ENCODE results near the gene CHRDL2. TPM values are rescaled to one million over a fixed set of nuclear protein-coding genes. Genes with fewer than 3 reads are reported as not detected.

Gene CHRDL2
- total RNA-seq, 1 donor from 2014 or later, result not detected

DNA sequence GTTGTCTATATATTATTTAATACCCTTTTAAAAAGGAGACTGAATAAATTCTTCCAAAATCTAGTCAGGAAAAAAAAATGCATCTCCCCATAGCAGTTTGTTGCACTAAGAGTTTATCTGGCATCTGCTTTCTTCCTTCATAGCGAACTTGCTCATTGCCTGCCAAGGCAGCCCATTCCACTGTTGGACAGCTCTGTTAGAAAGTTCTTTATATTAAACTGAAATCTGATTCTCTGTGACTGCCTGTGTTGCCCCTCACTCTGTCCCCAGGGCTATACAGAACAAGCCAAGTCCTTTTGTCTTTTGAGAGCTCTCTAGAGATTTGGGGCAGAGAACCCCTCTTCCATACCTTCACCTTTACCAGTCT is 3.3 kb upstream of the CHRDL2 start:
- no peak for DNase-seq
- Mint-ChIP-seq H3K4me1 (peaks cover 14% of the 10 kb centered on the region), H3K36me3 (ENCODE audit: low read depth) (no peaks in the 10 kb centered on the region), H3K27ac (no peak overlapping the region), H3K9me3 (no peaks in the 10 kb centered on the region), H3K27me3 (peaks cover 63% of the 10 kb centered on the region), H3K4me3 (no peak overlapping the region)
- intact Hi-C loops (cut with micrococcal nuclease), result no loop called here
- POLR2A ChIA-PET, result no interaction called here
- CTCF ChIA-PET, result interaction anchor here (0.8 kb wide), 1 partner anchor 9 kb away, joined by 3 read pairs; no protein-coding TSS in a partner anchor
- TF ChIP-seq, protein P1, sequence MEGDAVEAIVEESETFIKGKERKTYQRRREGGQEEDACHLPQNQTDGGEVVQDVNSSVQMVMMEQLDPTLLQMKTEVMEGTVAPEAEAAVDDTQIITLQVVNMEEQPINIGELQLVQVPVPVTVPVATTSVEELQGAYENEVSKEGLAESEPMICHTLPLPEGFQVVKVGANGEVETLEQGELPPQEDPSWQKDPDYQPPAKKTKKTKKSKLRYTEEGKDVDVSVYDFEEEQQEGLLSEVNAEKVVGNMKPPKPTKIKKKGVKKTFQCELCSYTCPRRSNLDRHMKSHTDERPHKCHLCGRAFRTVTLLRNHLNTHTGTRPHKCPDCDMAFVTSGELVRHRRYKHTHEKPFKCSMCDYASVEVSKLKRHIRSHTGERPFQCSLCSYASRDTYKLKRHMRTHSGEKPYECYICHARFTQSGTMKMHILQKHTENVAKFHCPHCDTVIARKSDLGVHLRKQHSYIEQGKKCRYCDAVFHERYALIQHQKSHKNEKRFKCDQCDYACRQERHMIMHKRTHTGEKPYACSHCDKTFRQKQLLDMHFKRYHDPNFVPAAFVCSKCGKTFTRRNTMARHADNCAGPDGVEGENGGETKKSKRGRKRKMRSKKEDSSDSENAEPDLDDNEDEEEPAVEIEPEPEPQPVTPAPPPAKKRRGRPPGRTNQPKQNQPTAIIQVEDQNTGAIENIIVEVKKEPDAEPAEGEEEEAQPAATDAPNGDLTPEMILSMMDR (IDR thresholded peaks at IDR 0.05), result no peak
- no peak for ATAC-seq (ENCODE audit: low read depth)

DNA sequence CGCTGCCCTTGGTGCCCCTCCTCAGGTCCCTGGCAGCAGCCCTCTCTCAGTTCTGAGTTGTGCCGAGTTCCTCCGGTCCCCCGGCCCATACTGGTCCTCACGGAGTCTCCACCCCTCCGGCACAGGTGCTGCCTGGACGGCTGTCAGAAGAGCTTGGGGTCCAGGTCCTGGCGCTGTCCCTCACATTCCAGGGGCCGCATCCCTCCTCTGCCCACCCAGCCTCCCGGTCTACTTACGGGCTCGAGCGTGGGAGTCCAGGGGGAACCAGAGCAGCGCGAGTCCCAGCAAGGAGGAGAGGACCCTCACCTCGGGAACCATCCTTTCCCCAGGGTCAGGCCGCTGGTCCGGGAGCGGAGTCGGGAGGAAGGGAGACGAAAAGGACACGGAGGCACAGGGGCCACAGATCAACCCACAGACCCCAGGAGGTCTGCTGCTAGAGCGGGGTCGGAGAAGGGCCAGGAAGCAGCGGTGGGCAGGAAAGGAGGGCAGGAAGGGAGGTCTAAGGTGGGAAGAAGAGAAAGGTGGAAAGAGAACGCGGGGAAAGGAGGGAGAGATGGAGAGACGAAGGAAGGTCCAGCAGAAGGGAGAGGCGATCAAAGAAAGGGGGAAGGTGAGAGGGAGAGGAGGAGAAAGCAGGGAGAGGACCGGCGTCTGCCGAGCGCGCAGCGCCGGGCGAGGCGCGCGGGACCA is 510 bp downstream of the CHRDL2 start:
- CTCF ChIA-PET, result no interaction called here
- Mint-ChIP-seq H3K27me3 (peaks cover 56% of the 10 kb centered on the region), H3K36me3 (ENCODE audit: low read depth) (no peaks in the 10 kb centered on the region), H3K4me3 (peak overlapping the region; percentile 15), H3K27ac (no peak overlapping the region), H3K4me1 (peaks cover 12% of the 10 kb centered on the region), H3K9me3 (no peaks in the 10 kb centered on the region)
- ATAC-seq (ENCODE audit: low read depth) (no peak), DNase-seq (no peak)
- POLR2A ChIA-PET, result no interaction called here
- intact Hi-C loops (cut with micrococcal nuclease), result no loop called here
- TF ChIP-seq, protein P1 (IDR thresholded peaks at IDR 0.05), result no peak

DNA sequence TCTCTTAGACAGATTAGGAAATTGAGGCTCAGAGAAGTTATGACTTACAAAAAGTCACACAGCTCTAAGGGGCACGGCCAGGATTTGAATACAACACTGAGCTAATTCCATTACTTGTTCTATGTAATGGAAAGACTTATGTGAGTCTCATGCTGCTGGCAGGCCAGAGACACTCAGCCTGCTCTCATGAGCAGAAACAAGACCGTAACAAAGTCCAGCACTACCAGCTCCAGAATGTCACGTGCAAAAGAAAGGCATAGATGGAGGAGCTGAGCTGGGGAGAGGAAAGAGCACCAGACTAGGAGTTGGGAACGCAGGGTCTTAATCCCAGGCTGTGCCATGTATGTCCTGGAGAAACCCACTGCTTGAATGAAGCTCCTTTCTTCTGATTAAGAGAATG is 1.8 kb downstream of the CHRDL2 start:
- H3K36me3 Mint-ChIP-seq (ENCODE audit: low read depth), result no peaks in the 10 kb centered on the region
- CTCF ChIA-PET, result interaction anchor here (1.5 to 2.4 kb wide), 2 partner anchors 10 to 27 kb away, joined by 4 to 6 read pairs; no protein-coding TSS in a partner anchor
- POLR2A ChIA-PET, result no interaction called here
- DNase-seq, result no peak
- no peak for ATAC-seq (ENCODE audit: low read depth)
- intact Hi-C loops (cut with micrococcal nuclease), result loop anchor here (5.0 kb wide), 1 partner anchor 277 kb away; no protein-coding TSS in a partner anchor
- H3K27ac Mint-ChIP-seq, result no peak overlapping the region
- peaks cover 12% of the 10 kb centered on the region for H3K4me1 Mint-ChIP-seq
- TF ChIP-seq, protein P1 (IDR thresholded peaks at IDR 0.05), result no peak
- H3K9me3 Mint-ChIP-seq, result no peaks in the 10 kb centered on the region
- H3K4me3 Mint-ChIP-seq, result no peak overlapping the region
- peaks cover 58% of the 10 kb centered on the region for H3K27me3 Mint-ChIP-seq

DNA sequence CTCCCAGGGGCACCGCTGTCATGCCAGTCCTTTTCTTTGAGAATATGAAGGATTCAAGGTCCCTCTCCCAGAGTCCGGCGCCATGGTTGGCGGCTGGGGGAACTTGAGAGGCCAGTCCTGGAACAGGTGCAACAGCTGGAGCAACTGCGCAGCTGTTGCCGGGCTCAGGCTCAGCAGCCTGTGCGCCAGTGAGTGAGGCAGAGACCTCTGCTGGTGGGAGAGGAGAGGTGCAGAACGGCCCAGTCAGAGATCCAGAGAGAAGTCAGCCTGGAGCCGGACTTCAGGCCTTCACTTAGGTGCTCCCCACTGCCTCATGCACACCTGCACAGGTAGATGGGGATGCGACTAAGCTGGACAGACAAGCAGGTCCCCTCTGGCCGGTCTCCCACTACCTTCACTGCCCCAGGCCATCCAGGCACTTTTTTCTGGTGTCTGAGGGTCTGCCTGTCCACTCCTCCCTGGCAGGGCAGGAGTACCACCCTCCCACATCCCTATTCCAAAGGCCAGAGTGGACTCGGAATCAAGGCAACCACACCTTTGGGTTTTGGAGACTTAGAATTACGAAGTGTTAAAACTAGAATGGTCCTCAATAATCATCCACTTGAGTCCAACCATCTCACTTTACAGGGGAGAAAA is 4.6 kb downstream of the CHRDL2 start:
- ChIA-PET CTCF (interaction anchor here (1.0 to 2.6 kb wide), 5 partner anchors 12 to 273 kb away, joined by 3 to 25 read pairs (median 3); no protein-coding TSS in a partner anchor), POLR2A (no interaction called here)
- peaks cover 41% of the 10 kb centered on the region for H3K27me3 Mint-ChIP-seq
- intact Hi-C loops (cut with micrococcal nuclease), result loop anchor here (1.0 to 5.0 kb wide), 3 partner anchors 24 to 472 kb away; no protein-coding TSS in a partner anchor
- DNase-seq, result peak; percentile 31
- no peak overlapping the region for H3K27ac Mint-ChIP-seq
- no peaks in the 10 kb centered on the region for H3K36me3 Mint-ChIP-seq (ENCODE audit: low read depth)
- peak; percentile 97 for ATAC-seq (ENCODE audit: low read depth)
- H3K4me1 Mint-ChIP-seq, result peaks cover 8% of the 10 kb centered on the region
- H3K4me3 Mint-ChIP-seq, result no peak overlapping the region
- H3K9me3 Mint-ChIP-seq, result no peaks in the 10 kb centered on the region
- TF ChIP-seq, protein P1 (IDR thresholded peaks at IDR 0.05), result peak; percentile 81

DNA sequence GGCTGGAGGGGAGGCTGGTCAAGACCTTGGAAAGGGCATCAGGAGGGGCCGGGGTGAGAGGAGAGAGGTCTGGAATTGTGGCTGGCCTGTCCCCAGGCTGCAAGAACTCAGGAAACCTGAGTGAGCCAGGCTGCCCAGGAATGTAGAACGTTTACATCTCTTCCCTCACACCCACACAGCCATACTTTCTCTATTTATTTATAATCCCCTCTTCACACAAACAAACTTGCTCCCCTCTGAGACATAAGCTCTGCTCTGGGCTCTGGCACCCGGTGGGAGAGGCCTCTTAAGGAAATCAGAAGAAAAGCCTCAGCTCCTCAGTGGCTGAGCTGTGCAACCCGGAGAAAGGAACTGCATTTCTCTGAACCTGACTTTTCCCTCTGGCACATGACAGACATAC is 5.5 kb downstream of the CHRDL2 start:
- ChIA-PET POLR2A (no interaction called here), CTCF (interaction anchor here (0.8 to 2.6 kb wide), 5 partner anchors 9 to 136 kb away, joined by 3 to 25 read pairs (median 3); no protein-coding TSS in a partner anchor)
- no peaks in the 10 kb centered on the region for H3K9me3 Mint-ChIP-seq
- DNase-seq (no peak), ATAC-seq (ENCODE audit: low read depth) (no peak)
- H3K27ac Mint-ChIP-seq, result no peak overlapping the region
- intact Hi-C loops (cut with micrococcal nuclease), result loop anchor here (1.0 to 5.0 kb wide), 3 partner anchors 23 to 471 kb away; no protein-coding TSS in a partner anchor
- H3K36me3 Mint-ChIP-seq (ENCODE audit: low read depth), result no peaks in the 10 kb centered on the region
- H3K27me3 Mint-ChIP-seq, result peaks cover 38% of the 10 kb centered on the region
- peaks cover 4% of the 10 kb centered on the region for H3K4me1 Mint-ChIP-seq
- TF ChIP-seq, protein P1 (IDR thresholded peaks at IDR 0.05), result no peak
- no peak overlapping the region for H3K4me3 Mint-ChIP-seq
